MCF 10A (cell line): Measurements from ENCODE around the gene RND3. TPM values are rescaled to one million over a fixed set of nuclear protein-coding genes. Genes with fewer than 3 reads are reported as not detected.

Source experiments
- BruUV-seq: library from RNA; stranded (reverse); fragments of 400-500 nt; replicated peaks from 2 replicates; lab custom pipeline; 2021; lab: Mats Ljungman, UMichigan
- CTCF ChIA-PET: fragments of 300-600 bp; sonication (Branson Sonifier 250); formaldehyde crosslinking; extraction: SDS; loops from one replicate; lab custom pipeline; 2021; ENCODE audit warnings: antibody characterized with exemption, inconsistent platforms; lab: Yijun Ruan, JAX
- POLR2A ChIA-PET: fragments of 300-600, 350-650 bp; sonication (Branson Sonifier 250); formaldehyde crosslinking; extraction: SDS; loops from one replicate; lab custom pipeline; 2020; ENCODE audit warnings: antibody characterized with exemption, inconsistent platforms; lab: Yijun Ruan, JAX
- DNase-seq: peaks from one replicate; pipeline ENCODE4 v3.0.0-alpha.2; 2018; ENCODE audit not compliant: unreplicated experiment
- H3K27ac Mint-ChIP-seq: one replicate; pipeline ENCODE4 v1.8.0; 2022; ENCODE audit warnings: mild to moderate bottlenecking, low read depth, mixed read lengths; ENCODE audit not compliant: unreplicated experiment
- H3K27me3 Mint-ChIP-seq: one replicate; pipeline ENCODE4 v1.8.0; 2022; ENCODE audit warnings: mixed read lengths; ENCODE audit not compliant: insufficient read depth, unreplicated experiment
- H3K36me3 Mint-ChIP-seq: one replicate; pipeline ENCODE4 v1.8.0; 2022; ENCODE audit warnings: mild to moderate bottlenecking, moderate library complexity, mixed read lengths; ENCODE audit not compliant: insufficient read depth, unreplicated experiment
- H3K4me1 Mint-ChIP-seq: one replicate; pipeline ENCODE4 v1.8.0; 2022; ENCODE audit warnings: mixed read lengths; ENCODE audit not compliant: insufficient read depth, unreplicated experiment
- H3K4me3 Mint-ChIP-seq: one replicate; pipeline ENCODE4 v1.8.0; 2022; ENCODE audit warnings: mild to moderate bottlenecking, moderate library complexity, mixed read lengths; ENCODE audit not compliant: unreplicated experiment
- H3K9me3 Mint-ChIP-seq: one replicate; pipeline ENCODE4 v1.8.0; 2022; ENCODE audit warnings: mixed read lengths; ENCODE audit not compliant: unreplicated experiment
- CTCF ChIP-seq: fragments of 200-600 bp; IDR thresholded peaks from one replicate; pipeline ENCODE4 v1.8.0; 2022; ENCODE audit warnings: antibody characterized with exemption, mild to moderate bottlenecking; ENCODE audit not compliant: unreplicated experiment
- intact Hi-C: fragments of 100-400 bp; cut with micrococcal nuclease; formaldehyde crosslinking; loops from 2 replicates; pipeline ENCODE4 v1.14.1; 2022
- total RNA-seq: library from RNA; stranded (reverse); gene quantifications from 2 replicates; pipeline ENCODE4 v1.2.3, GENCODE V29; 2022

RND3 gene
- total RNA-seq, 1 experiment from 2014 or later: 158 TPM

- Mint-ChIP-seq H3K4me3 (no peak overlapping the region), H3K27ac (no peak overlapping the region), H3K27me3 (no peaks in the 10 kb centered on the region), H3K4me1 (peaks cover 27% of the 10 kb centered on the region), H3K36me3 (no peaks in the 10 kb centered on the region), H3K9me3 (peaks cover 5% of the 10 kb centered on the region)
- no peak for DNase-seq
- ChIA-PET POLR2A (interaction anchor here (0.6 to 9.0 kb wide), 2 partner anchors 49 to 310 kb away, joined by 3 to 67 read pairs; no protein-coding TSS in a partner anchor), CTCF (no interaction called here)
- BruUV-seq: no TSS peak
- TF ChIP-seq CTCF: no peak
- intact Hi-C loops: no loop called here
Measured at GRCh38 chr2:150532020-150532419, 44.6 kb upstream of the RND3 start.

- Mint-ChIP-seq H3K9me3 (peaks cover under 1% of the 10 kb centered on the region), H3K4me1 (peaks cover 27% of the 10 kb centered on the region), H3K27me3 (no peaks in the 10 kb centered on the region), H3K36me3 (no peaks in the 10 kb centered on the region), H3K27ac (no peak overlapping the region), H3K4me3 (no peak overlapping the region)
- TF ChIP-seq CTCF: no peak
- BruUV-seq: no TSS peak
- CTCF ChIA-PET: no interaction called here
- intact Hi-C loops: no loop called here
- no peak for DNase-seq
- POLR2A ChIA-PET: interaction anchor here (0.6 to 9.0 kb wide), 2 partner anchors 38 to 49 kb away, joined by 3 to 67 read pairs; no protein-coding TSS in a partner anchor
Measured at GRCh38 chr2:150531591-150531990, 44.1 kb upstream of the RND3 start.

- intact Hi-C loops: no loop called here
- no peak for TF ChIP-seq CTCF
- no TSS peak for BruUV-seq
- Mint-ChIP-seq H3K27me3 (no peaks in the 10 kb centered on the region), H3K36me3 (no peaks in the 10 kb centered on the region), H3K4me1 (peaks cover 27% of the 10 kb centered on the region), H3K4me3 (no peak overlapping the region), H3K9me3 (no peaks in the 10 kb centered on the region), H3K27ac (no peak overlapping the region)
- CTCF ChIA-PET: interaction anchor here (0.6 to 1.0 kb wide), 2 partner anchors 70 to 80 kb away, joined by 3 to 4 read pairs; no protein-coding TSS in a partner anchor
- no peak for DNase-seq
- POLR2A ChIA-PET: interaction anchor here (0.6 to 9.0 kb wide), 6 partner anchors 9 to 359 kb away, joined by 3 to 67 read pairs (median 4); no protein-coding TSS in a partner anchor
Measured at GRCh38 chr2:150530168-150530567, 42.7 kb upstream of the RND3 start.

- H3K4me3 Mint-ChIP-seq: peak overlapping the region; percentile 41
- H3K4me1 Mint-ChIP-seq: peaks cover 27% of the 10 kb centered on the region
Measured at GRCh38 chr2:150528861-150529801, 41.7 kb upstream of the RND3 start.

More at GRCh38 chr2:150528861-150529801, 41.7 kb upstream of the RND3 start:
- ChIA-PET POLR2A (interaction anchor here (0.7 to 9.0 kb wide), 10 partner anchors 8 to 577 kb away, joined by 3 to 67 read pairs (median 4); no protein-coding TSS in a partner anchor), CTCF (interaction anchor here (0.6 to 1.2 kb wide), 3 partner anchors 71 to 710 kb away, joined by 3 to 5 read pairs (median 3); no protein-coding TSS in a partner anchor)
- no peaks in the 10 kb centered on the region for H3K9me3 Mint-ChIP-seq
- TF ChIP-seq CTCF: no peak
- DNase-seq: peak; percentile 73
- H3K27me3 Mint-ChIP-seq: no peaks in the 10 kb centered on the region
- BruUV-seq: no TSS peak
- H3K36me3 Mint-ChIP-seq: no peaks in the 10 kb centered on the region
- intact Hi-C loops: loop anchor here (1.0 to 10.0 kb wide), 3 partner anchors 32 to 383 kb away; no protein-coding TSS in a partner anchor
- peak overlapping the region; percentile 76 for H3K27ac Mint-ChIP-seq
